Inferior parietal cortex (tissue), 1 donor: ENCODE data around the gene SIAH2.
A peak's percentile ranks its signal among the peaks of the same experiment; 100 is the strongest.

Experiments
- DNase-seq: peaks from one replicate; pipeline ENCODE4 v3.0.0-alpha.2; 2016; ENCODE audit errors: extremely low spot score

The SIAH2 gene

DNA sequence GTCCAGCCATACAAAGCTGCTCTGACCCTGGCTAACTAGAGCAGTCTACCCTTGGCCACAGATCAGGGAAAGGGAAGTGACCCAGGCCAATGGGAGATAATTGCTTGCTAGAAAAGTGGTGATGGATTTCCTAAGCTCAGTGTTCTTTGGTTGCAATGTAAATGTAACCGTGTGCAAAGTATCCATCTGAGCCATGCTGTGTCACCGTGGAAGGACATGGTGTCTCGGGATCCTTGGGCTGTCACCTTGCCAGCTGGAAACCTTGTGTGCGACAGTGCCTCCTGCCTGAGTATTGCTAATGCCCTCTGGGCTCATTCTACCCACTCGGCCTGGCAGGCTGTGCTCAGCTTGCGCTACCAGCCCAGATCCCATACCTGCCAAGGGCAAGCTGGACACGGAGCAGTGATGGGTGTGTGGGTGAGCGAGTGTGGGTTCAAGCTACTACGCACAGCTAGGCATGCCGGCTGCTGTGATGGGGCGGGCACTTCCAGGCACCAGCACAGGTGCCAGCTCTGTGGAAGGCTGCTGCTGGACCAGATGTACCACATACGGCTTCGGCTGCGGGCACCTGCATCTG lies 10.7 kb upstream of the SIAH2 start:
- no peak for DNase-seq

DNA sequence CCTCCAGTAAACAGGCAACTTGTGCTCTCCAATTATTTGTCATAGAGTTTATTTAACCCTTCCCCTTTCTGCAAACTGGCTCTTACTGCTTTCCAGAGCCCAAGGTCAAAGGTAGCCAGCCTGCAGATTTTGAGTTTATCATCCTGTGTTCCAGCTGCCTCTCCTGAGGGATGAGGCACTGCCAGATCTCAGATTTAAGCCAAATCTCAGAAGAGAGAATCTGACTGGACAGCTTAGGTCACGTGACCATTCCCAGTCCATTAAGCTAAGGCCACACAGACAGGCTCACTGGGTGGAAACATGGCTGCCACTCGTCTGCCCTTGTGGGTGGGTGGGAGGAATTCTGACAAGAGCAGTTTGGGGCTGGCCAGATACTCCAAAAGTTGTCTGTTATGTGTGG lies 8.6 kb upstream of the SIAH2 start:
- DNase-seq = no peak

DNA sequence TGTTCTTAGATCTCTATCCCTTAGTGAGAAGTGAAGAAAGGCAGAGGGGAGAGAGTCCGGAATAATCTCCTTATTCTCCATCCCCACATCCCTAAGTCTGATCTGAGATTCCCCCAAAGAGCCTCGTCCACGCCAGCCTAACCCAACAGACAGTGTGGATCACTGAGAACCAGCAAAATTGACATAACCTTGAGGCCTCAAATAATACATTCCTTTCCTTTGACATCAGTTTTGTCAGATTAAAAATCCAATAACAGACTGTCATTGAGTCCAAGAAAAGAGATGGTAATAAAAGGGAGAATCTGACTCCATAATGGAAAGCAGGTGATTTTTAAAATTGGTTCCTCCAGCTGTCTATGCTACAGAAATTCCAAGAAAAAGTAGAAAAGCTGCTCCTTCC lies 7.7 kb upstream of the SIAH2 start:
- DNase-seq = no peak

DNA sequence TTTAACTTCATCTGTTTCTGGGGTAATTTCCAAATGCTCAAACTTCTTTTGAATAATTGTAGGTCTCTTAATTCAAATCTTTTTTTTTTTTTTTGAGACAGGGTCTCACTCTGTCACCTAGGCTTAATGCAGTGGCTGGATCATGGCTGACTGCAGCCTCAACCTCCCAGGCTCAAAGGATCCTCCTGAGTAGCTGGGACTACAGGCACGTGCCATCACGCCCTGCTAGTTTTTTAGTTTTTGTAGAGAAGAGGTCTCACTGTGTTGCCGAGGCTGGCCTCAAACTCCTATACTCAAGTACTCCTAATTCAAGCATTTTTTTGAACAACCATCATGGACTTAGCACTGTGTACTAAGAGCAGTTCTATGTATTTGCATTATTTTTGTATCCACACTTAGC lies 3.8 kb upstream of the SIAH2 start:
- DNase-seq = no peak

DNA sequence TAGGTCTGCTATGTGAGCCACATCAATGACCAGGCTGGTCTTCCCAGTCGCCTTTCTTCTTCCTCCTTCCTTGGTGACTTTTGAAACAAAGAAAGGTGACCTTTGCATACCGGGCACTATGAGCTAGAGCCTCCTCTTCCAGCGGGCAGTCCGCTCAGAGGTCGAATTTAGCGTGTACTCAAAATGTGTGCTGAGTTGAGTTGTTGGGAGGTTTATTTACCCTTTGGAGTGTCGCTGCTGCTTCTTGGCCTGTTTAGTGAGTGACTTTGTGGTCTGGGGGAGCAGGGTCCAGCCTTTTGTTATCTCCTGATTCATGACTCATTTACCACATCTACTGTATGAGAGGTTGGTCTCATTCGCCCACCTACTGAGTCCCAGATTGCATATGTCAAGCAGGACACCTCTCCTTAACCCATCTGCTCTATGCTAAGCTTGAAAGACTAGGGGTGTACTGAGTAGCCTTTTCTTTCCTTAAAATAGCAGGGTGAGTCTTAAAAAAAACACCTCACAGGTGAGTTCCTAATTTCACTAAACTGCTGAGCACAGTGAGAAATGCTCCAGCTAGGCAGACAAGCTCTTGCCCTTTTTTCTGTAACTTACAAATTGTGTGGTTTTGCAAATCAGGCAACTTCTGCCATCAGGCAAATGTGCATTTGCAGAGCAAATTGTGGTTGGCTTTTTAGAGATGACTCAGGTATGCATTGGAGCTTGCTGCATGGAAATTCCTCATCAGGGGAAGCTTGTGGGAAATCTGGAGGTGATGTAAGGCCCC lies 3.2 kb upstream of the SIAH2 start:
- DNase-seq = no peak

DNA sequence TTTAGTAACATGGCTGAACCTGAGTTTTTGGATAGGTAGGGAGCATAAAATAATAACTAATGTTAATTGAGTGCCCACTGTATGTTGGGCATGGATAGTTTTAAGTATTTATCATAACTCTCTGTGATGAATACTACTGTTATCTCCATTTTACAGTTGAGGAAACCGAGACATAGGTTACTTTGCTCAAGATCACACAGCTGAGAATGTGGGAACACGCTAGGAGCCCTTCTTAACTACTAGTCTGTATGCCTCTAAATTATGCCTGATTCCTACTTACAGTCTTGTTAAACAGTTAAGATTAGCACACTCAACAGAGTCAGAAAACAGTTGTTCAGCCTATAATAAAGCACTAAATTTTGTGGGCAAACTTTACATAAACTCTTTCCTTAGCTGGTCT lies 2.0 kb upstream of the SIAH2 start:
- DNase-seq = no peak

DNA sequence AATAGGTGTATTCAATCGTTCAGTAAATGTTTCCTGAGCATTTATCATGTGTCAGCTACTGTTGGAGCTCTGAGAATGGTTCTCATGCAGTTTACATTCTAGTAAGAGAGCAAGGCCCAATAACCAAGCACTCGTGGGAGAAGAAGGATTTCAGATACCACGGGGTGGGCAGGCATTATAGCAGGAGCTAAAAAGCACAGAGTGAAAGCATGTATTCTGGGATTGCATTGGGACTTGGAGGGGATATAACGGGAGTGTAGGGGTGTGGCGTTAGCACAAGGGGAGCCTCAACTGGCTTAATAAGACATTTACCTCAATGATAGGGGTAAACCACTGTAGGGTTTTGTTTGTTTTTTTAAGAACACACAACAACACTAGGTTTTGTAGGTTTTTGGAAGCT lies 1.6 kb upstream of the SIAH2 start:
- DNase-seq = peak; percentile 15

DNA sequence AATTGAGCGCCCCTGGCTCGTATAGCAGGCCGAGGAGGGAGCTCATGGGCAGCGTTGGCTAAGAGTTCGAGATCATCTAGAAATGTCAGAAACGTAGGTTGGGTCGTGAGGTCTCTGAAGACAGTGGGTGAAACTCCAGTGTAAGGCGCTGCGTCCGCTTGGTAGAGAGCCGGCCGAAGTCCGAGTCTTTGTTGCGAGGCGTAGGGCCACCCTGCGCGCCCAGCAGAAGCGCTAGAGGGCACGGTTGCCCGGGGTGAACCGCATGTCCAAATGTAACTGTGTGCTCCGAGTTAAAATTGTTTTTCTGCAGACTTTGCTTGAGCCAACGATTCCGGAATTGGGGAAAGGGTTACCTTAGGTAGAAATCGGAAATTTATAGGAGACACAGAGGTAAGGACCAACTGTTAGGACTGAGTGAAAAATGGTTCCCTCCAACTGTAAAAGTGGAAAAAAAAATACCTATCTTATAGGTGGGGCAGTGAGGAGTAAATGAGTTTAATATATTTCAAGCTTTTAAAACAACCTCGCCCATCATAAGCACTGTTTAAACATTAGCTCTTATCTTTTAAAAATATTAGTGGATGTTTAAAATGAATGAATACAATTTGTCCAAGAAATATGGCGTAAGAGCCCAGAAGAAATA lies 993 bp upstream of the SIAH2 start:
- peak; percentile 74 for DNase-seq

DNA sequence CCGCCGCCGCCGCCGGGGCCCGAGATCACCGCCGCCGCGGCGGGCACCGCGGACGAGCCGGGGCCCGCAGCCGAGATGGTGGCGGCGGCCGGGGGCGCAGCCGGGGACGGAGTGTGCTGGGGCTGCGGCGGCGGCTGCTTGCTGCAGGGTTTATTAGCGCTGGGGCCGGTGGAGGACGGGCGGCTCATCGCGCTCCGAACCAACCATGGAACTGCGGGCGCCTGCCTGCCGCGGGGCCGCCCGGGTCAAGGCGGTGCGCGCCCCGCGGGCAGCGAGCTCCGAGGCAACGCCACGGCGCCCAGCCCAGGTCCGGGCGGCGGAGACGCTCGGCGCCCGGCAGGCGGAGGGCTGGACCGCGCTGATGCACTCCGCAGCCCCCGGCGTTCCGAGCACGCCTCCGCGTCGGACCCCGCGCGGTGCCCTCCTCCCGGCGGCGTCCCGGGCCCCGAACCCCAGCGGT lies 277 bp downstream of the SIAH2 start:
- no peak for DNase-seq

DNA sequence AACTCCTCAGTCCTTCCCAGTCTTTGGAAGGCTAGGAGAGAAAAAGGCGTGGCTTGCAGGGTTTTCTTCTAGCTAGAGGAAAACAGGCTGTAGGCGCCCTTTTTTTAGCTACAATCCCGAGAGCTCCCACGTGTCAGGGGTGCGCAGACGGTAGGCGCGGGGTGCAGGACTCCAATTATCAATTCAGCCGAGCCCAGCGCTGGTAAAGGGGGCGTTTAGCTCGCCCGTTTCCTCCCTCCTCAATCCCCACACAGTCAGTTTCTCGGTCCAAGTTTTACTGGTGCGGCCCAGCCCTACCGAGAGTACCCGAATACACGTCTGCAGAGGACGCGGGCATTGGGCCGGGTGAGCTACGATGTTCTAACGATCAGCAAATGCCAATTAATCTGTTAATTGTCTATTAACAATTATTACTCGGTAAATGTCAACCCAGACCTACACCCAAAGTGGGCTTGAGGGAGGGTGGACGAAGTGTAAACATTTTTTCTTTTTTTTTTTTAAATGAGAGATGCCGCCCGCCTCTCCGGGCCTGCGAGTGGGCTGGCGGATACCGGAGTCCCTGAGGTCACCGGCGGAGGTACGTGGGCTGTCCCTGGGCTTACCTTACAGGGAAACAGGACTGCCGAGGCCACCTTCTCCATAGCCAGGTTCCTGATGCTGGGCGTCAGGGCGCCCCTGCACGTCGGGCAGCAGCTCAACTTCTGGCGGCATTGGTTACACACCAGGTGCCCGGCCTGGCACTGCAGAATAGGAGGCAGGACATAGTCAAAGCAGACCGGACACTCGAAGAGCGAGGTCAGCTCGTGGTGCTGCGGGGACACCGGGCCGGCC lies 923 bp downstream of the SIAH2 start:
- peak; percentile 65 for DNase-seq

DNA sequence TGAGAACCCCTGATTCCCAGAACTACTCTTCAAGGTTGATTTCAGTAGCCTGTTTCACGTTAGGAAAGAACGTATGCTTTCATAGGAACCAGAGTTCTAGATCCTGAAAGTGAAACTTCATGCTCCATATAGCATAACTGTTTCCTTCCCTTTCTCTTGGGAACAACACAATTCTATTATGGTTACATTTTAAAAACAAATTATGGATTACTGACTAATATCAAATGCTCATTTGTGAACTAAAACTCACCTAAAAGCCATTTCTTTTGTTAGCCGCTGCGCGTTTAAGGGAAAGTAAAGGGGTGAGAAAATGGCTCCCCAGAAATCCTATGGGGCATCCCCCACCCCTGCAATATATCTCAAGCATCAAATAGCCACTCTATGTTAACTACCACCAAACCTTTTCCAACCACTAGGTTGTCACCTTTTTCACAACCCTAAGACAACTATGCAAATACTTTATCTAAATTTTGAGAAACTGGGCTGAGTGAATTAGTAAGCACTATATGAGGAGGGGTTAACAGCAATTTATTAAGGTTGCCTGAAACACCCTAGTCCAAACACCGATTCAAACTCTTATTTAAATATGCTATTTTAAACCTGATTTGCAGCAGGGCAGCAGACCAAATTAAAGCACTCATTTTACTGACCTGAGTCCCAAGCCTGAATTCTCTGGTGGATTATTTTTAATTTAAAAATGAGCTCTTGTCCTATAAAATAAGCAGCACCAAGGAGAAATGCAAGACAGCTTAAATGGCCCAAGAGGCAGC lies 2.4 kb downstream of the SIAH2 start:
- no peak for DNase-seq

DNA sequence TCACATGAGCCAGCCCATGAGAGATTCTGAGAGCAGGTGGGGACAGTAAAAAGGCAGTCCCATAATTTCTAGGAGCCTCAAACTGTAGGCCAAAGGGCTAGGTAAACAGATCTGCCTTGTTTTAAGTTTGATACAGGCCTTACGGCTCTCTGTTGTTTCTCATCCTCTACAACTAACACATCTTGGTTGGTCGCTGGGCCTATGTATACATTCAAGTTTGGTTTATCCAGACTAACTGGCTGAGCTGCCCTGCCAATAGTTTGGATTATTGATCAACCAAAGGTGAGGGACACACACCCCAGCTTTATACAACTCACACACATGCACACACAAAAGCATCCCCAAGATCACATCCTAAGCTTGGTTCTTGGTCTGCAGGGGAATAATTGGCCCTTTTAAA lies 3.0 kb downstream of the SIAH2 start:
- no peak for DNase-seq

DNA sequence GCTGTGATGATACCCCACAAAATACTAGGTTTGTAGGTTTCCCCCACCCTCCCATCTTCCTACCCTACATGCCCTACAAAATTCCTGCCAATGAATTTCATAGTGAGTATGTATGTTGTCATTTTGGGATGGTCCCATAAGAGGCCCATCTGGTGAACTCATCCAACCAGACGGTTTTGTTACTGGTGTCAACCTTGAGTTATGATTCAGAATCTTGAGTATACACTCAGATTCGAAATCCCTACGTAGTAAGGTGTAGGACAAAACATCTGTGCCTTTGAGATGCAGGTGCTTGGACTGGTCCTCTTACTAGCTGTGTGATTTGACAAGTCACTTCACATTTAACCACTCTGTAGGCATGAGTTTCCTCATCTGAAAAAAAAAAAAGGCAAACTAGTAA lies 3.6 kb downstream of the SIAH2 start:
- DNase-seq = no peak

DNA sequence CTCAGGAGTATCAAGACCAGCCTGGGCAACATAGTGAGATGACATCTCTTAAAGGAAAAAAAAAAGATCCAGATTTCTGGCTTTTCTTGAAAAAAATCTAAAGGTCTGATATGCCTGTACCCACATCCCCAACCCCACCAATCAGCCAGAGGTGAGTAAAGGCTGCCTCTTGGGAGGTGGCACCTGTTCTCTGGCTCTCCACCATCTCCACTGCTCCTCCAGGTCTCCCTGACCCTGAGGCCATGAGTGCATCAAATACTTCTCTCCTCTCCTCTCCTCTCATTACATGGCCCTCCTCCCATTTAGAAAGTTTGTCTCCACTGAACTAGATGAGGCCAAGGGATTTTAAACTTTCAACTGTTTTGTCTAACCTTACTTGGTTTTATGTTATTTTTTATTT lies 5.2 kb downstream of the SIAH2 start:
- no peak for DNase-seq

DNA sequence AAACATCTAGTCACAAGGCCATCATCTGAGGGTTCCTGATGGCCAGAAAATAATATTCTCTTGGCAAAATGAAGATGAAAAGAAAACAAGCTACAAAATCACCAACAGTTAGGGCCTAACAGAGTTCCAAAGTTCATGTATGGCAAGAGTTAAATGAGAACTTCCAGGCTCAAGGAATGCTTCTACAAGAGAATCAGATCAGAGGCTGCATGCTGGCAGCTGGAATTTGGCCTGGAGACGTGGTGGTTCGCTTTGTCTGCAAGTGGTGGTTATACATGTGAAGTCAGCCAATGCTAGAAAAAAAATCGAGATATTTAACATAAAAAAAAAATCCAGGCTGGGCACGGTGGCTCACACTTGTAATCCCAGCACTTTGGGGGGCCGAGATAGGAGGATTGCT lies 5.6 kb downstream of the SIAH2 start:
- DNase-seq = no peak

DNA sequence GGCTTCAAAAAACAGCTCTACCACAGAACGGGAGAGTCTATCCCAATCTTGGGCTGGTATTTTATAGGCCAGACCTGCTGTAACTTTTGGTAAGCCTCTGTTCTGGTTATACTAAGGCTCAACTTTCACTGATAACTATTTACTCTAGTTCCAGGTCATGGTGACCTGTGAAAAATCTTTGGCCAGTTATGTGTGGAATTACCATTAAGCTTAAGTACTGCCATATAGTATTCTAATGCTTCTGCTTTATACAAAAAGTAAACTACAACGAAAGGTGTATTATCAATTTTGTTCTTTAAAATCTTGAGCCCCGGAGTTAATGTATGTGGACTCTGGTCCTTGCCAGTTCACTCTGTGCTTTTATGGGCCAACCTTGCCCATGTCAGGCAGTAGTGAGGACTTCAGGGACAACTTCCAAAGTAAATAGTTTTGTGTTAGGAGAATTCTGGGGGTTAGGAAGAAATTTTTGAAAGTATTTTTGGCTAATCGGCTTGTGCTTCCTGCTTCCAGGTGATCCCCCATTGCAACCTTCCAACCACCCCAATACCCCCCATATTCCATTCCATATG lies 6.4 kb downstream of the SIAH2 start:
- DNase-seq = no peak

DNA sequence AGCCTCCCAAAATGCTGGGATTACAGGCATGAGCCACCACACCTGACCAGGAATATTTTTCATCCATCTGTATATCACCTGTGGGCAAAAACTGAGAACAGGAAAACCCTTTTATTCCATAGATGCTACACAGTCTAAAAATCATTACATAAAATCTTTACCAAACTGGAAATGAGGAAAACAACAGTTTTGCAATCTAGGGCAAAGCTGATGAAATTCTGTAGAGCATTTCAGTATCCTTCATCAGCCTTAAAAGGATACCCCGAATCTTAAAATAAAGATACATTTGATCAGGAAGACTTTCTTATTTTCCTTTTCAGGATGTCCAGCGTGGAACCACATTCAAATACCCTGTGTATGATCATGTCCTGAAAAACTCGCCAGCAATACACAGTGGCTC lies 7.1 kb downstream of the SIAH2 start:
- no peak for DNase-seq

DNA sequence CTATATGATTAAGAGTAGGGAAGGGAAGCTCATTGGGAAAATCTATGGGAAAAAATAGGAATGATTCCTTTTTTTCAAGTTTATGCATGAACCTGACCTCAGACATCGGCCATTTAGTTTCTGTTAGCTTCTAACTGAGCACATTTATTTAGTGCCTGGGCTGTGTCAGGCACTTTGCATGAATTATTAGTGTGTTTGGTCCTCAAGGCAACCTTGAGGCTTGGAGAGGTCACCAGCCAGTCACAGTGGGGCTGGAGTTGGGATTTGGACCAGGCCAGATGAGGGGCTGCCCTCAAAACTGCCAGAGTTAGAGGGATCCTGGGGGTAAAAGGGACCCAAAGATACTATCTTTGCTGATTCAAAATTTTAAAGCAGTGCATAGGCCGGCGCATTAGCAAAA lies 8.1 kb downstream of the SIAH2 start:
- no peak for DNase-seq

DNA sequence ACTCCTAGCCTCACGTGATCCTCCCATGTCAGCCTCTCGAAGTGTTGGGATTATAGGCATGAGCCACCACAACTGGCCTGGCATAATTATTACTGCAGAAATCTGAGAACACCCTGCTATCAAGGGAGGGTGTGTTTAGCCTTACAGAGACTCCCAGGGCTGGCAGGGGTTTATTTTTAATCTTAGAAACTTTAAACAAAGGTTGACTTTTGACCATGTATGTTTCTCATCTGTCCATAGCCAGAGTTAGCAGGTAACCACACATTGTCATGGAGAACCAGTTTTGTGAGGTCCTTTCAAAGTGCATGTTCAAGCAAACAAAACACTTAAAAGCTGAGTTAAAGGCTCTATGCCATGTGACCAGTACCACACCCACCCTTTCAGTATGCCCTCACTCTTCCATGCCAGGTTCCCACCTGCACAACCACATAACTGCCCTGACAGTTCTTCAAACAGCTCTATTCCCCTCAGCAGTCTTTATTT lies 11.1 kb downstream of the SIAH2 start:
- DNase-seq = no peak

DNA sequence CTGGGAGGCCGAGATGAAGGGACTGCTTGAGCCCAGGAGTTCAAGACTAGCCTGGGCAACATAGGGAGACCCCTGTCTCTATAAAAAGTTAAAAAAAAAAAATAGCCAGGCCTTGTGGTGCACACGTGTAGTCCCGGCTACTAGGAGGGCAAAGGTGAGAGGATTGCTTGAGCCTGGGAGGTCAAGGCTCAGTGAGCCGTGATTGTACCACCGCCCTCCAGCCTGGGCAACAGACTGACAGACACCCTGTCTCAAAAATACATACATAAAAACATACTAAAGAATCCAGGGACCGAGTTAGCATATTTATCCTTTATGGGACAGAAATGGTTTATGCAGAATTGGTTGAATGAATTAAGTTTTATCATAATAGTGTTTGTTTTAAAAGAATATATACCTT lies 13.7 kb downstream of the SIAH2 start:
- no peak for DNase-seq

DNA sequence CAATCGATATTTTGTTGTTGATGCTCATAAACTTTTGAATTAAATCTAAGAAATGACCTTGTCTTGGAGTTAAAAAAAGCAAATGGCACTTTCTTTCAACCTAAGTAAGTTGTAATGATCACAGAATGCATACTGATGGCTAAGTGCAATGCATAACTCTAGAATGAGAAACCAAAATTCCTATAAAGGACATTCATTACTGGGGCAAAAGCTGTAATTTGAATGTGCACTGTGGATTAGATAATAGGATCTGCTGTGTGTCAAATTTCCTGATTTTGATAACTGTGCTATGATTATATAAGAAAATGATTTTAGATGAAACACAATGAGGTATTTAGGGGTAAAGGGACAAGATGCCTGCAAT lies 14.3 kb downstream of the SIAH2 start:
- DNase-seq = no peak
